Measurements from ENCODE around the gene MICAL2.

The MICAL2 gene

GRCh38 chr11:12076840-12077534 lies 33.4 kb upstream of the MICAL2 start:
- DNase-seq: no peak

- DNase-seq: no peak
Measured at GRCh38 chr11:12077535-12078280, 32.7 kb upstream of the MICAL2 start.

GRCh38 chr11:12079726-12080556 lies 30.4 kb upstream of the MICAL2 start:
- DNase-seq: no peak

GRCh38 chr11:12083380-12083779 lies 27.0 kb upstream of the MICAL2 start:
- no peak for DNase-seq

- no peak for DNase-seq
Measured at GRCh38 chr11:12084256-12084655, 26.1 kb upstream of the MICAL2 start.

- DNase-seq: no peak
Measured at GRCh38 chr11:12085371-12086251, 24.8 kb upstream of the MICAL2 start.

- DNase-seq: no peak
Measured at GRCh38 chr11:12086271-12087074, 23.9 kb upstream of the MICAL2 start.

GRCh38 chr11:12087075-12088004 lies 23.1 kb upstream of the MICAL2 start:
- DNase-seq: no peak

- no peak for DNase-seq
Measured at GRCh38 chr11:12088047-12088481, 22.3 kb upstream of the MICAL2 start.

GRCh38 chr11:12088531-12088930 lies 21.9 kb upstream of the MICAL2 start:
- no peak for DNase-seq

GRCh38 chr11:12089041-12089440 lies 21.3 kb upstream of the MICAL2 start:
- DNase-seq: no peak

GRCh38 chr11:12089473-12089872 lies 20.9 kb upstream of the MICAL2 start:
- no peak for DNase-seq

GRCh38 chr11:12090061-12090591 lies 20.3 kb upstream of the MICAL2 start:
- no peak for DNase-seq

GRCh38 chr11:12090761-12091258 lies 19.6 kb upstream of the MICAL2 start:
- no peak for DNase-seq

GRCh38 chr11:12091956-12092558 lies 18.3 kb upstream of the MICAL2 start:
- DNase-seq: no peak

GRCh38 chr11:12092714-12093113 lies 17.7 kb upstream of the MICAL2 start:
- no peak for DNase-seq

GRCh38 chr11:12094872-12095800 lies 15.3 kb upstream of the MICAL2 start:
- DNase-seq: no peak

GRCh38 chr11:12097219-12097618 lies 13.2 kb upstream of the MICAL2 start:
- no peak for DNase-seq
